Uterus (tissue), 2 donors: ENCODE results near the gene DYNC1H1.

Experiments
- POLR2A ChIP-seq, 2 donors: fragments of 450-650 bp; IDR thresholded peaks; one replicate each; pipeline ENCODE4 v1.6.1; 2016; ENCODE audit warnings: antibody characterized with exemption in 2 of 2, mild to moderate bottlenecking in 1 of 2, moderate library complexity in 1 of 2
- TF ChIP-seq, protein P1 (sequence below), 4 experiments: fragments of 200-600 bp in 2 of 4; fragments of 450-650 bp in 2 of 4; sonication (generic) in 2 of 4; IDR thresholded peaks; one replicate each; pipeline ENCODE4 v1.5.1; 2016 to 2019; ENCODE audit warnings: antibody characterized with exemption in 4 of 4, mild to moderate bottlenecking in 2 of 4, moderate library complexity in 1 of 4

DNA sequence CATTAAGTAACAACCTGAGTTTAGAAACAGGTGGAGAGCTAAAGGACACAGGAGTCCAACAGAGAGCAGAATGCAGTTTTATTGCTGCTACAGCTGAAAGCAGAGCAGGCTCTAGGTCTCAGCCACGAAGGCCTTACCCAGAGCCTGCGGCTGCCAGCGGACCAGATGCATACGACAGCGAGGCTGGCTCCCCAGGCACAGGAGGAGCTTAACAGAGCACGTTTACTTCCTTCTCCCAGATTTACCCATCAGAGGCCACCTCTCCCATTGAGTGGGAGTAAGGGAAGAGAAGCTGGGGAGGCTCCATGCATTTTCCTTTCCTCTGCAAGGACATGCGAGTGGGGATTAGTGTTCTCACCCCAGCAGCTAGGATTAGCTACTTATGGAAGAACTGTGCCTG lies 22.6 kb downstream of the DYNC1H1 start:
- TF ChIP-seq, protein P1, sequence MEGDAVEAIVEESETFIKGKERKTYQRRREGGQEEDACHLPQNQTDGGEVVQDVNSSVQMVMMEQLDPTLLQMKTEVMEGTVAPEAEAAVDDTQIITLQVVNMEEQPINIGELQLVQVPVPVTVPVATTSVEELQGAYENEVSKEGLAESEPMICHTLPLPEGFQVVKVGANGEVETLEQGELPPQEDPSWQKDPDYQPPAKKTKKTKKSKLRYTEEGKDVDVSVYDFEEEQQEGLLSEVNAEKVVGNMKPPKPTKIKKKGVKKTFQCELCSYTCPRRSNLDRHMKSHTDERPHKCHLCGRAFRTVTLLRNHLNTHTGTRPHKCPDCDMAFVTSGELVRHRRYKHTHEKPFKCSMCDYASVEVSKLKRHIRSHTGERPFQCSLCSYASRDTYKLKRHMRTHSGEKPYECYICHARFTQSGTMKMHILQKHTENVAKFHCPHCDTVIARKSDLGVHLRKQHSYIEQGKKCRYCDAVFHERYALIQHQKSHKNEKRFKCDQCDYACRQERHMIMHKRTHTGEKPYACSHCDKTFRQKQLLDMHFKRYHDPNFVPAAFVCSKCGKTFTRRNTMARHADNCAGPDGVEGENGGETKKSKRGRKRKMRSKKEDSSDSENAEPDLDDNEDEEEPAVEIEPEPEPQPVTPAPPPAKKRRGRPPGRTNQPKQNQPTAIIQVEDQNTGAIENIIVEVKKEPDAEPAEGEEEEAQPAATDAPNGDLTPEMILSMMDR (IDR thresholded peaks at IDR 0.05), result no peak
- no peak for TF ChIP-seq POLR2A (IDR thresholded peaks at IDR 0.05)
